ENCODE data around the gene RBFOX1. TPM values are rescaled to one million over a fixed set of nuclear protein-coding genes. Genes with fewer than 3 reads are reported as not detected.

The RBFOX1 gene
- polyA plus RNA-seq, 1 donor = 1.3 TPM

GRCh38 chr16:7372095-7372494 lies 39.5 kb downstream of the RBFOX1 start:
- Histone ChIP-seq H3K4me1 (ENCODE audit: control insufficient read depth, insufficient read depth, low read length) (no peaks in the 10 kb centered on the region), H3K9me3 (ENCODE audit: control insufficient read depth, low read depth, low read length) (no peaks in the 10 kb centered on the region), H3K27ac (ENCODE audit: low read length) (no peak overlapping the region), H3K4me3 (ENCODE audit: low read length) (no peak overlapping the region), H3K27me3 (ENCODE audit: control insufficient read depth, insufficient read depth, low read length) (no peaks in the 10 kb centered on the region), H3K36me3 (ENCODE audit: control insufficient read depth, insufficient read depth, low read length) (no peaks in the 10 kb centered on the region)
- 80% methylated on average over 1 of the region's 4 CpGs for WGBS (ENCODE audit: insufficient coverage, low lambda C conversion rate)
- DNase-seq = no peak

GRCh38 chr16:7373776-7374175 lies 41.1 kb downstream of the RBFOX1 start:
- no peaks in the 10 kb centered on the region for H3K36me3 ChIP-seq (ENCODE audit: control insufficient read depth, insufficient read depth, low read length)
- no peaks in the 10 kb centered on the region for H3K27me3 ChIP-seq (ENCODE audit: control insufficient read depth, insufficient read depth, low read length)
- no peak overlapping the region for H3K4me3 ChIP-seq (ENCODE audit: low read length)
- no peak overlapping the region for H3K27ac ChIP-seq (ENCODE audit: low read length)
- no peaks in the 10 kb centered on the region for H3K9me3 ChIP-seq (ENCODE audit: control insufficient read depth, low read depth, low read length)
- no peak for DNase-seq
- H3K4me1 ChIP-seq (ENCODE audit: control insufficient read depth, insufficient read depth, low read length) = no peaks in the 10 kb centered on the region
- WGBS (ENCODE audit: insufficient coverage, low lambda C conversion rate) = 90% methylated on average over 2 of the region's 5 CpGs

GRCh38 chr16:7374614-7375174 lies 42.0 kb downstream of the RBFOX1 start:
- no peaks in the 10 kb centered on the region for H3K9me3 ChIP-seq (ENCODE audit: control insufficient read depth, low read depth, low read length)
- no peak for DNase-seq
- no peaks in the 10 kb centered on the region for H3K36me3 ChIP-seq (ENCODE audit: control insufficient read depth, insufficient read depth, low read length)
- no peak overlapping the region for H3K27ac ChIP-seq (ENCODE audit: low read length)
- H3K27me3 ChIP-seq (ENCODE audit: control insufficient read depth, insufficient read depth, low read length) = no peaks in the 10 kb centered on the region
- no peak overlapping the region for H3K4me3 ChIP-seq (ENCODE audit: low read length)
- WGBS (ENCODE audit: insufficient coverage, low lambda C conversion rate) = 41% methylated on average over 4 of the region's 9 CpGs
- no peaks in the 10 kb centered on the region for H3K4me1 ChIP-seq (ENCODE audit: control insufficient read depth, insufficient read depth, low read length)

- Histone ChIP-seq H3K36me3 (ENCODE audit: control insufficient read depth, insufficient read depth, low read length) (no peaks in the 10 kb centered on the region), H3K27ac (ENCODE audit: low read length) (no peak overlapping the region), H3K9me3 (ENCODE audit: control insufficient read depth, low read depth, low read length) (no peaks in the 10 kb centered on the region), H3K27me3 (ENCODE audit: control insufficient read depth, insufficient read depth, low read length) (no peaks in the 10 kb centered on the region), H3K4me3 (ENCODE audit: low read length) (no peak overlapping the region), H3K4me1 (ENCODE audit: control insufficient read depth, insufficient read depth, low read length) (no peaks in the 10 kb centered on the region)
- no CpG with 5 or more reads among the region's 5 CpGs for WGBS (ENCODE audit: insufficient coverage, low lambda C conversion rate)
- DNase-seq = no peak
Observed at GRCh38 chr16:7376227-7376626, 43.6 kb downstream of the RBFOX1 start.

GRCh38 chr16:7377231-7377630 lies 44.6 kb downstream of the RBFOX1 start:
- Histone ChIP-seq H3K4me3 (ENCODE audit: low read length) (no peak overlapping the region), H3K27ac (ENCODE audit: low read length) (no peak overlapping the region), H3K9me3 (ENCODE audit: control insufficient read depth, low read depth, low read length) (no peaks in the 10 kb centered on the region), H3K36me3 (ENCODE audit: control insufficient read depth, insufficient read depth, low read length) (no peaks in the 10 kb centered on the region), H3K27me3 (ENCODE audit: control insufficient read depth, insufficient read depth, low read length) (no peaks in the 10 kb centered on the region), H3K4me1 (ENCODE audit: control insufficient read depth, insufficient read depth, low read length) (no peaks in the 10 kb centered on the region)
- no peak for DNase-seq
- 53% methylated on average over 4 of the region's 5 CpGs for WGBS (ENCODE audit: insufficient coverage, low lambda C conversion rate)

- H3K27me3 ChIP-seq (ENCODE audit: control insufficient read depth, insufficient read depth, low read length) = no peaks in the 10 kb centered on the region
- H3K9me3 ChIP-seq (ENCODE audit: control insufficient read depth, low read depth, low read length) = no peaks in the 10 kb centered on the region
- WGBS (ENCODE audit: insufficient coverage, low lambda C conversion rate) = 91% methylated on average over 6 of the region's 16 CpGs
- no peak overlapping the region for H3K4me3 ChIP-seq (ENCODE audit: low read length)
- no peak overlapping the region for H3K27ac ChIP-seq (ENCODE audit: low read length)
- H3K4me1 ChIP-seq (ENCODE audit: control insufficient read depth, insufficient read depth, low read length) = no peaks in the 10 kb centered on the region
- DNase-seq = no peak
- no peaks in the 10 kb centered on the region for H3K36me3 ChIP-seq (ENCODE audit: control insufficient read depth, insufficient read depth, low read length)
Observed at GRCh38 chr16:7378024-7378695, 45.5 kb downstream of the RBFOX1 start.

GRCh38 chr16:7380441-7380840 lies 47.8 kb downstream of the RBFOX1 start:
- Histone ChIP-seq H3K4me1 (ENCODE audit: control insufficient read depth, insufficient read depth, low read length) (no peaks in the 10 kb centered on the region), H3K36me3 (ENCODE audit: control insufficient read depth, insufficient read depth, low read length) (no peaks in the 10 kb centered on the region), H3K27me3 (ENCODE audit: control insufficient read depth, insufficient read depth, low read length) (no peaks in the 10 kb centered on the region), H3K27ac (ENCODE audit: low read length) (no peak overlapping the region), H3K9me3 (ENCODE audit: control insufficient read depth, low read depth, low read length) (no peaks in the 10 kb centered on the region), H3K4me3 (ENCODE audit: low read length) (no peak overlapping the region)
- WGBS (ENCODE audit: insufficient coverage, low lambda C conversion rate) = no CpG with 5 or more reads among the region's 5 CpGs
- DNase-seq = no peak

GRCh38 chr16:7380911-7381310 lies 48.3 kb downstream of the RBFOX1 start:
- WGBS (ENCODE audit: insufficient coverage, low lambda C conversion rate) = 71% methylated on average over 1 of the region's 3 CpGs
- no peaks in the 10 kb centered on the region for H3K9me3 ChIP-seq (ENCODE audit: control insufficient read depth, low read depth, low read length)
- DNase-seq = no peak
- H3K27me3 ChIP-seq (ENCODE audit: control insufficient read depth, insufficient read depth, low read length) = no peaks in the 10 kb centered on the region
- H3K4me3 ChIP-seq (ENCODE audit: low read length) = no peak overlapping the region
- no peak overlapping the region for H3K27ac ChIP-seq (ENCODE audit: low read length)
- H3K4me1 ChIP-seq (ENCODE audit: control insufficient read depth, insufficient read depth, low read length) = no peaks in the 10 kb centered on the region
- no peaks in the 10 kb centered on the region for H3K36me3 ChIP-seq (ENCODE audit: control insufficient read depth, insufficient read depth, low read length)

GRCh38 chr16:7381671-7382070 lies 49.0 kb downstream of the RBFOX1 start:
- Histone ChIP-seq H3K36me3 (ENCODE audit: control insufficient read depth, insufficient read depth, low read length) (no peaks in the 10 kb centered on the region), H3K4me3 (ENCODE audit: low read length) (no peak overlapping the region), H3K4me1 (ENCODE audit: control insufficient read depth, insufficient read depth, low read length) (no peaks in the 10 kb centered on the region), H3K27ac (ENCODE audit: low read length) (no peak overlapping the region), H3K27me3 (ENCODE audit: control insufficient read depth, insufficient read depth, low read length) (no peaks in the 10 kb centered on the region), H3K9me3 (ENCODE audit: control insufficient read depth, low read depth, low read length) (no peaks in the 10 kb centered on the region)
- no CpG with 5 or more reads among the region's 6 CpGs for WGBS (ENCODE audit: insufficient coverage, low lambda C conversion rate)
- no peak for DNase-seq

GRCh38 chr16:7382521-7382920 lies 49.9 kb downstream of the RBFOX1 start:
- Histone ChIP-seq H3K4me3 (ENCODE audit: low read length) (no peak overlapping the region), H3K27ac (ENCODE audit: low read length) (no peak overlapping the region), H3K36me3 (ENCODE audit: control insufficient read depth, insufficient read depth, low read length) (no peaks in the 10 kb centered on the region), H3K27me3 (ENCODE audit: control insufficient read depth, insufficient read depth, low read length) (no peaks in the 10 kb centered on the region), H3K4me1 (ENCODE audit: control insufficient read depth, insufficient read depth, low read length) (no peaks in the 10 kb centered on the region), H3K9me3 (ENCODE audit: control insufficient read depth, low read depth, low read length) (no peaks in the 10 kb centered on the region)
- WGBS (ENCODE audit: insufficient coverage, low lambda C conversion rate) = 70% methylated on average over 4 of the region's 6 CpGs
- DNase-seq = no peak

- Histone ChIP-seq H3K4me3 (ENCODE audit: low read length) (no peak overlapping the region), H3K4me1 (ENCODE audit: control insufficient read depth, insufficient read depth, low read length) (no peaks in the 10 kb centered on the region), H3K27ac (ENCODE audit: low read length) (no peak overlapping the region), H3K27me3 (ENCODE audit: control insufficient read depth, insufficient read depth, low read length) (no peaks in the 10 kb centered on the region), H3K36me3 (ENCODE audit: control insufficient read depth, insufficient read depth, low read length) (no peaks in the 10 kb centered on the region), H3K9me3 (ENCODE audit: control insufficient read depth, low read depth, low read length) (no peaks in the 10 kb centered on the region)
- DNase-seq = no peak
- no CpG with 5 or more reads among the region's 5 CpGs for WGBS (ENCODE audit: insufficient coverage, low lambda C conversion rate)
Observed at GRCh38 chr16:7390974-7391373, 58.3 kb downstream of the RBFOX1 start.
